Measurements from ENCODE around the gene IGFALS. TPM values are rescaled to one million over a fixed set of nuclear protein-coding genes. Genes with fewer than 3 reads are reported as not detected.

IGFALS gene
- under 1 TPM in 1 of 4 donors, not detected in 3; 0.22 TPM for total RNA-seq
- under 1 TPM; 0.12 to 0.38 (median 0.14) TPM for polyA plus RNA-seq
- long read RNA-seq, donor 1: 0 reads
- long read RNA-seq, donor 2: 0 reads

DNA sequence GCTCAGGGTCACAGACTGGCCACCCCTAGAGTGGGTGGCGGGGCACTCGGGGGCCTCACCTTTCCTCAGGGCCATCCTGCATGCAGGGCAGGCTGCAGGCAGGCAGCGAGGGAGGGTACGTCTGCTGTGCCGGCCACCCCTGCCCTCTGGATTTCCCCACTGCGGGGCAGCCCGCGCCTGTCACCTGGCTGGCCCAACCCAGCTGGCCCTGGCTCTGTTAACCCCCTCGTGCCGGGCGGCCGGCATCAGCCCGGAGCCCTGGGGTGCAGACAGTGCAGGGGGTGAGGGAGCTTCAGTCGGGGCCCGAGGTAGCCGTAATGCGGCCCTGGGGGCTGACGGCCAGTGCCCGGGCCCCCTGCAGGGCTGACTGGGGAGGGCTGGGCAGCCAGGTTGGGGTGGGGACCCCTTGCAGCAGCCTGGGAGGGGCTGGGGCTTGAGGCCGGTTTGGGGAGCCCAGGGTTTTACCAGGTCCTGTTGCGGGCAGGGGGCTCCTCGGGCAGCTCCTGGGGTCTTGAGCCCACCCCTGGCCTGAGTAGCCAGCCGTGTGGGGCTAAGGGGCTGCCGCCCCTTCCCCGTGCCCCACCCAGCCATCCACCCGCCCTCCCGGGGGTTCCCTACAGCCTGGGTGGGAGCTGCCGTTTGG lies at the start of gene IGFALS:
Gene IGFALS, minus strand, starts transcription at position 128 of the 643 bp plus-strand sequence. Its CDS starts 53 bp downstream, at position 75.
- 46 to 53% (median 50%) methylated on average over 25 to 28 of the region's 28 CpGs for WGBS, 3 donors
- no peaks in the 10 kb centered on the region for H3K27me3 ChIP-seq (ENCODE audit: insufficient read depth in 3 of 3, low read length in 2 of 3)
- ATAC-seq (peak in 2 of 4 donors; percentile 10 to 18), DNase-seq (peak in 1 of 2 donors; percentile 9)
- H3K36me3 ChIP-seq (ENCODE audit: insufficient read depth in 1 of 2, low read depth in 1 of 2): peaks cover 0 to 28% of the 10 kb centered on the region in 2 donors
- intact Hi-C loops (cut with DNase I): no loop called here
- no peaks in the 10 kb centered on the region for H3K4me1 ChIP-seq
- no peaks in the 10 kb centered on the region for H3K9me3 ChIP-seq
- no peak within 1 kb of the TSS for H3K27ac ChIP-seq
- TF ChIP-seq, protein P1, sequence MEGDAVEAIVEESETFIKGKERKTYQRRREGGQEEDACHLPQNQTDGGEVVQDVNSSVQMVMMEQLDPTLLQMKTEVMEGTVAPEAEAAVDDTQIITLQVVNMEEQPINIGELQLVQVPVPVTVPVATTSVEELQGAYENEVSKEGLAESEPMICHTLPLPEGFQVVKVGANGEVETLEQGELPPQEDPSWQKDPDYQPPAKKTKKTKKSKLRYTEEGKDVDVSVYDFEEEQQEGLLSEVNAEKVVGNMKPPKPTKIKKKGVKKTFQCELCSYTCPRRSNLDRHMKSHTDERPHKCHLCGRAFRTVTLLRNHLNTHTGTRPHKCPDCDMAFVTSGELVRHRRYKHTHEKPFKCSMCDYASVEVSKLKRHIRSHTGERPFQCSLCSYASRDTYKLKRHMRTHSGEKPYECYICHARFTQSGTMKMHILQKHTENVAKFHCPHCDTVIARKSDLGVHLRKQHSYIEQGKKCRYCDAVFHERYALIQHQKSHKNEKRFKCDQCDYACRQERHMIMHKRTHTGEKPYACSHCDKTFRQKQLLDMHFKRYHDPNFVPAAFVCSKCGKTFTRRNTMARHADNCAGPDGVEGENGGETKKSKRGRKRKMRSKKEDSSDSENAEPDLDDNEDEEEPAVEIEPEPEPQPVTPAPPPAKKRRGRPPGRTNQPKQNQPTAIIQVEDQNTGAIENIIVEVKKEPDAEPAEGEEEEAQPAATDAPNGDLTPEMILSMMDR (IDR thresholded peaks at IDR 0.05): no peak
- H3K4me3 ChIP-seq: no peak within 1 kb of the TSS

DNA sequence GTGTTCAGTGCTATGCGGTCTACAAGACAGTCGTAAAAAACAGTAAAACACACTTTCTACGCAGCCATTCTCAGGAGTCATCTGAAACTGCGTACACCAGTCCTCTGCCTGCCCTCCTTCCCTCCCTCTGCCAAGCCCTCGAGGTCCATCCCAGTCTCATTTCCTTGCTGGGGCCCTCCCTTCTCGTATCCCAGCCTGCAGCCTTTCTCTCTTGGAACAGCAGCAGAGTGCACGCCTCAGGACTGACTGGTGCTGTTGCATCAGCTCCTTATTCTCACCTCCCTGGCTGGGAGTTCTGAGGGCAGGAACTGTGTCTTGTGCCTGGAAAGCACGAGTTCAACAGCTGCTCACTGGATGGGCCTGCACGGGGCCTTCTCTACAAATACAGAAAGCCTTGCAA lies 46.0 kb upstream of the IGFALS start:
- Histone ChIP-seq H3K36me3 (ENCODE audit: insufficient read depth in 1 of 2, low read depth in 1 of 2) (peaks cover 0 to 7% of the 10 kb centered on the region in 2 donors), H3K9me3 (no peaks in the 10 kb centered on the region), H3K4me3 (no peak overlapping the region), H3K27me3 (ENCODE audit: insufficient read depth in 3 of 3, low read length in 2 of 3) (no peaks in the 10 kb centered on the region), H3K4me1 (no peaks in the 10 kb centered on the region), H3K27ac (no peak overlapping the region)
- TF ChIP-seq, protein P1 (IDR thresholded peaks at IDR 0.05): no peak
- DNase-seq: no peak
- ATAC-seq: no peak
- intact Hi-C loops (cut with DNase I): no loop called here
- 54 to 67% (median 64%) methylated on average over 9 of the region's 9 CpGs for WGBS, 3 donors

DNA sequence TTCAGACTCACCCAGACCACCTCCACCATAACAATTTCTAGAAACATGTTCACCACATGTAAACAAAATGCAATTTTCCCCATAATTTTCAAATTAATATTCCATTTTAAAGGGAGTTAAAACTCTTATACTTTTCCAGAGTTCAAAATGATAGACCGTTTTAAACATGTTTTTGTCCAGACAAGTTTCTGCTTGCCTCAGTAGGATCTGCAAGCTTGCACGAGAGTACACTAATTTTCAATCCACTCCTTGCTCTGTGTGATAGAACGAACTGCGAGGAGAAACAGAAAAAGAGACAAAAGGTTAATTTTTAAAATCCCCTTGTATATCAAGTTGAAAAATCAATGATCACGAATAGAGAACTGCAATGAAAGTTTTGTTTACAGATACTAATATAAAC lies 40.6 kb upstream of the IGFALS start:
- ATAC-seq (no peak), DNase-seq (no peak)
- H3K27ac ChIP-seq: no peak overlapping the region
- WGBS, 3 donors: 86 to 88% (median 86%) methylated on average over 5 of the region's 5 CpGs
- peaks cover 10% of the 10 kb centered on the region for H3K4me1 ChIP-seq
- H3K4me3 ChIP-seq: no peak overlapping the region
- TF ChIP-seq, protein P1 (IDR thresholded peaks at IDR 0.05): no peak
- intact Hi-C loops (cut with DNase I): no loop called here
- peaks cover 0 to 19% of the 10 kb centered on the region in 2 donors for H3K36me3 ChIP-seq (ENCODE audit: insufficient read depth in 1 of 2, low read depth in 1 of 2)
- H3K27me3 ChIP-seq (ENCODE audit: insufficient read depth in 3 of 3, low read length in 2 of 3): no peaks in the 10 kb centered on the region
- H3K9me3 ChIP-seq: no peaks in the 10 kb centered on the region

DNA sequence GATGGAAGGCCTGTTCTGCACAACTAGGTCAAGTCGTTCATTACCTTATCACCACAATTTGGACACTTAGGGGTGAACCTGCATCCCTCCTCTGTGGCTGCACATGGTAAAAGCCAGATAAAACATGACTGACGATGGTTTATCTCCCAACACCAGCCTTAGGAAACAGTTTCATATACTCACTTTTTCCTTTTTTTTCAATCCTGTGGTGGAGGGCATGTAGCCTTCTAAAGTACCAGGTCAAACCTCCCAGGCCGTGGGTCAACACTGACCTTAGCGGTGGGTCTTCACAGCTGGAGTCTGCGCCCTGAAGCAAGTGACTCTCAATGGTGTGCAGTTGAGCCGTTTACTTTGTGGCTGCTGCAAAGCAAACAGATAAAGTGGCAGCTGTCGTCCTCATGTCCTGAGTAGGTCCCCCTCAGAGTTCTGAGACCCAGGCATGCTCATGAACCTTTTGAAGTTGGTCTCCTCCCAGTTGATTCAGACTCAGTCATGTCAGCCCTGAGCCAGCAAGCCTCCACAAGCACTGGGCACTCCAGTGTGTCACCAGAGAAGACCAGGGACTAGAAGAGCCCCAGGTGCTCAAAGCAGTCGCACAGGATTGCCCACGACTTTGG lies 39.4 kb upstream of the IGFALS start:
- intact Hi-C loops (cut with DNase I): no loop called here
- Histone ChIP-seq H3K36me3 (ENCODE audit: insufficient read depth in 1 of 2, low read depth in 1 of 2) (peaks cover 0 to 28% of the 10 kb centered on the region in 2 donors), H3K27ac (no peak overlapping the region), H3K9me3 (no peaks in the 10 kb centered on the region), H3K27me3 (ENCODE audit: insufficient read depth in 3 of 3, low read length in 2 of 3) (no peaks in the 10 kb centered on the region), H3K4me3 (no peak overlapping the region), H3K4me1 (peaks cover 21% of the 10 kb centered on the region)
- WGBS, 3 donors: 73 to 81% (median 75%) methylated on average over 9 of the region's 9 CpGs
- ATAC-seq (no peak), DNase-seq (no peak)
- TF ChIP-seq, protein P1 (IDR thresholded peaks at IDR 0.05): no peak
